ENCODE results near the gene TGM1. TPM values are rescaled to one million over a fixed set of nuclear protein-coding genes. Genes with fewer than 3 reads are reported as not detected.

TGM1 gene
- total and polyA plus RNA-seq, 10 of the 15 experiments (the other 5 are each of a cell fraction or from before 2014, with no cell fraction given), result 0.05 to 5.9 (median 1.8) TPM

- TF ChIP-seq HDAC2 (IDR thresholded peaks at IDR 0.05) (no peak), SUPT20H (IDR thresholded peaks at IDR 0.05; ENCODE audit: borderline replicate concordance, control insufficient read depth, low read depth, low read length) (no peak), EED (IDR thresholded peaks at IDR 0.05; ENCODE audit: low read depth) (peak; percentile 33; the same call in 1 of the 2 replicates), KAT2A (conservative IDR thresholded peaks at IDR 0.05; ENCODE audit: control insufficient read depth, low read depth, low read length) (no peak), BCL3 (IDR thresholded peaks at IDR 0.05; ENCODE audit: borderline replicate concordance, insufficient read depth, low read depth, low read length, poor library complexity, severe bottlenecking) (peak; percentile 44), ZNF274 (IDR thresholded peaks at IDR 0.05; ENCODE audit: insufficient read depth, insufficient read length) (no peak), RBBP5 (conservative IDR thresholded peaks at IDR 0.05) (no peak), SUZ12 (IDR thresholded peaks at IDR 0.05; ENCODE audit: unreplicated experiment) (no peak), ESRRA (IDR thresholded peaks at IDR 0.05; ENCODE audit: low read length) (no peak), MAX (IDR thresholded peaks at IDR 0.05; ENCODE audit: low read depth, low read length) (peak; percentile 79), RB1 (IDR thresholded peaks at IDR 0.05; ENCODE audit: borderline replicate concordance) (peak; percentile 88; the same call in 1 of the 2 replicates), CUX1 (IDR thresholded peaks at IDR 0.05; ENCODE audit: insufficient replicate concordance, low read depth, low read length) (no peak), EZH2 (IDR thresholded peaks at IDR 0.05; ENCODE audit: borderline replicate concordance, control insufficient read depth, low read depth, low read length) (no peak), IKZF2 (IDR thresholded peaks at IDR 0.05) (peak in 1 of 2 experiments; percentile 42; a peak in 1 of 4 replicates), ZNF207 (IDR thresholded peaks at IDR 0.05; ENCODE audit: borderline replicate concordance) (no peak), RAD21 (IDR thresholded peaks at IDR 0.05; ENCODE audit: insufficient read depth, low read depth, low read length) (peak; percentile 76), TCF12 (IDR thresholded peaks at IDR 0.05; ENCODE audit: low read depth, low read length) (0 out of 2 replicates have a peak, but pooled peaks have one; percentile 27), HDGF (IDR thresholded peaks at IDR 0.05) (no peak), EP300 (IDR thresholded peaks at IDR 0.05; ENCODE audit: borderline replicate concordance in 1 of 2, control insufficient read depth in 1 of 2, low read depth in 2 of 2, low read length in 2 of 2) (0 out of 4 replicates have a peak, but pooled peaks have one; percentile 8 to 31), BHLHE40 (IDR thresholded peaks at IDR 0.05; ENCODE audit: borderline replicate concordance in 1 of 2, low read depth in 2 of 2, low read length in 1 of 2) (peak; percentile 61 to 63; a peak in 3 of 4 replicates), SRF (IDR thresholded peaks at IDR 0.05; ENCODE audit: low read depth in 2 of 2, low read length in 2 of 2) (peak in 1 of 2 experiments; percentile 56; a peak in 1 of 4 replicates), MEF2B (IDR thresholded peaks at IDR 0.05; ENCODE audit: partially characterized antibody, poor library complexity, severe bottlenecking) (no peak)
Measured at GRCh38 chr14:24215495-24216344, 47.3 kb downstream of the TGM1 start, which contains the start of gene MDP1 (continued).
